ENCODE measurements around the gene ZNF800. TPM values are rescaled to one million over a fixed set of nuclear protein-coding genes. Genes with fewer than 3 reads are reported as not detected.

Gene ZNF800
- 8.5 and 13.1 TPM in 2 replicates for total RNA-seq

DNA sequence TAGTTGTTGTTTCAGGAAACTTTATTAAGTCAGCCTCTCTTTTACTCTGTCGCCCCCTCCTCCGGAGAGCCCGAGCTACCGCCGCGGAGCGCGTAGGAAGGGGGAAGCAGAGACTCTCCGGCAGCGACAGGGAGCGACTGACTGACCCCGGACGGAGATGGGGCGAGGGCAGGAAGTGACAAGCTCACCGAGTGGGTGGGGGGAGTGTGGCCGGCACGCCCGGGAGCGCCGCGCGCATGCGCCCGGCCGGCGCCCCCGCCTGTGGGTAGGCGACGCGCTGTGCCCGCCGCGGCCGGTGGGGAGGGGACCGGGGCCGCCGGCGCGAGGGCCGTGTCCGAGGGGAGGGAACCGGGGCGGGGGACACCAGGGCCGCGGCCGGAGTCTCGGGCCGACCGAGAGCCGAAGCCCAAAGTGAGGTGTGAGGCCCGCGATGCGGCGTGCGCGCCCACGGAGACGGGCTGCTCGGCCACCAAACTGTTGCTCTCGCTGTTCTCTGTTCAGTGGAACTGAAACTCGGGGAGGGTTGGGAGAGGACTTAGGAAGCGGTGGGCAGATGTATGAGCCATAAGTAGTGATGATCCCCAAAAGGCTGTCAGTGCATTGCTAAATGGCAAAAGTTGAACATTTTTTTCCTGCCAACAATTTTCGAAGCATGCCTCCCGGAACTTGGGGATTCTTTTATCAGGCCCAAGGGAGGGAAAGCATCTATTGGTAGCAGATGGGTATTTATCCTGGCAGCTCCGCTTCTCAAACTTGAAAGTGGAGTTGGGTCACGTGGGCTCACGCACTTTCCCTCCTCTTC is at the start of gene ZNF800:
TSS of gene ZNF800 (minus strand) at position 143 of the 802 bp plus-strand sequence. CDS start 1,151 bp downstream, outside the sequence.

Other genes starting within 250 kb of the ZNF800 start
- gene GRM8, start 139.8 kb downstream of the ZNF800 start, total RNA-seq, result 0.09 TPM in 1 of 2 replicates, not detected in the other
- 19.4 and 25.1 TPM in 2 replicates for gene GCC1, start 192.9 kb upstream of the ZNF800 start, total RNA-seq
- 131 and 142 TPM in 2 replicates for gene ARF5, start 195.7 kb upstream of the ZNF800 start, total RNA-seq
- gene FSCN3, start 201.0 kb upstream of the ZNF800 start, total RNA-seq, result 0.45 and 0.47 TPM in 2 replicates
- gene PAX4, start 225.4 kb upstream of the ZNF800 start, total RNA-seq, result not detected in 2 replicates

Measured in endothelial cell of coronary artery (primary cell).